T-helper 1 cell treated with Interleukin-12 subunit alpha and Interleukin-12 subunit beta and Interleukin-4 antibody, amounts not matched to agents 30 μg/mL and 1 μg/mL, for 36 hours (primary cell): ENCODE measurements around the gene TNS1.

Source experiments
- H3K27ac Mint-ChIP-seq: one replicate; pipeline ENCODE4 v1.8.0; 2021; ENCODE audit warnings: mild to moderate bottlenecking, mixed read lengths
- H3K27me3 Mint-ChIP-seq: one replicate; pipeline ENCODE4 v1.8.0; 2021; ENCODE audit warnings: low read depth, mixed read lengths
- H3K36me3 Mint-ChIP-seq: one replicate; pipeline ENCODE4 v1.8.0; 2021; ENCODE audit warnings: low read depth, mixed read lengths
- H3K4me1 Mint-ChIP-seq: one replicate; pipeline ENCODE4 v1.8.0; 2021; ENCODE audit warnings: low read depth, mixed read lengths
- H3K4me3 Mint-ChIP-seq: one replicate; pipeline ENCODE4 v1.8.0; 2021; ENCODE audit warnings: mild to moderate bottlenecking, moderate library complexity, mixed read lengths
- H3K9me3 Mint-ChIP-seq: one replicate; pipeline ENCODE4 v1.8.0; 2021; ENCODE audit warnings: mixed read lengths

The TNS1 gene

GRCh38 chr2:217939629-217940245, 63.1 kb downstream of the TNS1 start:
- no peak overlapping the region for H3K4me3 Mint-ChIP-seq
- H3K36me3 Mint-ChIP-seq = no peaks in the 10 kb centered on the region
- H3K9me3 Mint-ChIP-seq = no peaks in the 10 kb centered on the region
- no peak overlapping the region for H3K27ac Mint-ChIP-seq
- peaks cover 29% of the 10 kb centered on the region for H3K27me3 Mint-ChIP-seq
- H3K4me1 Mint-ChIP-seq = no peaks in the 10 kb centered on the region

GRCh38 chr2:217939220-217939619, 63.6 kb downstream of the TNS1 start:
- H3K27me3 Mint-ChIP-seq = peaks cover 26% of the 10 kb centered on the region
- H3K36me3 Mint-ChIP-seq = no peaks in the 10 kb centered on the region
- H3K4me3 Mint-ChIP-seq = no peak overlapping the region
- no peaks in the 10 kb centered on the region for H3K4me1 Mint-ChIP-seq
- no peak overlapping the region for H3K27ac Mint-ChIP-seq
- no peaks in the 10 kb centered on the region for H3K9me3 Mint-ChIP-seq

GRCh38 chr2:217938036-217938435, 64.8 kb downstream of the TNS1 start:
- H3K4me3 Mint-ChIP-seq = no peak overlapping the region
- H3K4me1 Mint-ChIP-seq = no peaks in the 10 kb centered on the region
- no peak overlapping the region for H3K27ac Mint-ChIP-seq
- peaks cover 19% of the 10 kb centered on the region for H3K27me3 Mint-ChIP-seq
- H3K36me3 Mint-ChIP-seq = no peaks in the 10 kb centered on the region
- H3K9me3 Mint-ChIP-seq = no peaks in the 10 kb centered on the region

- Mint-ChIP-seq H3K4me3 (no peak overlapping the region), H3K9me3 (no peaks in the 10 kb centered on the region), H3K4me1 (no peaks in the 10 kb centered on the region), H3K27me3 (peaks cover 19% of the 10 kb centered on the region), H3K36me3 (no peaks in the 10 kb centered on the region), H3K27ac (no peak overlapping the region)
Measured at GRCh38 chr2:217937446-217937845, 65.3 kb downstream of the TNS1 start.

GRCh38 chr2:217936952-217937351, 65.8 kb downstream of the TNS1 start:
- Mint-ChIP-seq H3K27me3 (peaks cover 17% of the 10 kb centered on the region), H3K36me3 (no peaks in the 10 kb centered on the region), H3K4me1 (no peaks in the 10 kb centered on the region), H3K9me3 (no peaks in the 10 kb centered on the region), H3K4me3 (no peak overlapping the region), H3K27ac (no peak overlapping the region)

GRCh38 chr2:217935901-217936684, 66.7 kb downstream of the TNS1 start:
- Mint-ChIP-seq H3K4me1 (no peaks in the 10 kb centered on the region), H3K27ac (no peak overlapping the region), H3K9me3 (no peaks in the 10 kb centered on the region), H3K27me3 (peaks cover 10% of the 10 kb centered on the region), H3K4me3 (no peak overlapping the region), H3K36me3 (no peaks in the 10 kb centered on the region)

GRCh38 chr2:217935235-217935879, 67.4 kb downstream of the TNS1 start:
- no peaks in the 10 kb centered on the region for H3K9me3 Mint-ChIP-seq
- H3K27ac Mint-ChIP-seq = no peak overlapping the region
- no peaks in the 10 kb centered on the region for H3K36me3 Mint-ChIP-seq
- no peak overlapping the region for H3K4me3 Mint-ChIP-seq
- H3K27me3 Mint-ChIP-seq = peaks cover 10% of the 10 kb centered on the region
- peaks cover 5% of the 10 kb centered on the region for H3K4me1 Mint-ChIP-seq

GRCh38 chr2:217934321-217935131, 68.3 kb downstream of the TNS1 start:
- Mint-ChIP-seq H3K9me3 (no peaks in the 10 kb centered on the region), H3K27me3 (peaks cover 10% of the 10 kb centered on the region), H3K27ac (no peak overlapping the region), H3K4me1 (peaks cover 5% of the 10 kb centered on the region), H3K4me3 (no peak overlapping the region), H3K36me3 (no peaks in the 10 kb centered on the region)

- Mint-ChIP-seq H3K4me3 (no peak overlapping the region), H3K36me3 (no peaks in the 10 kb centered on the region), H3K27ac (no peak overlapping the region)
Measured at GRCh38 chr2:217933617-217933993, 69.2 kb downstream of the TNS1 start.

GRCh38 chr2:217932803-217933616, 69.8 kb downstream of the TNS1 start:
- H3K4me3 Mint-ChIP-seq = no peak overlapping the region

More at GRCh38 chr2:217933617-217933993, 69.2 kb downstream of the TNS1 start:
- Mint-ChIP-seq H3K4me1 (peaks cover 5% of the 10 kb centered on the region), H3K9me3 (no peaks in the 10 kb centered on the region), H3K27me3 (peaks cover 10% of the 10 kb centered on the region)

GRCh38 chr2:217931846-217932560, 70.8 kb downstream of the TNS1 start:
- Mint-ChIP-seq H3K27ac (no peak overlapping the region), H3K4me3 (no peak overlapping the region), H3K36me3 (no peaks in the 10 kb centered on the region), H3K4me1 (peaks cover 5% of the 10 kb centered on the region), H3K9me3 (no peaks in the 10 kb centered on the region), H3K27me3 (peaks cover 10% of the 10 kb centered on the region)

More at GRCh38 chr2:217932803-217933616, 69.8 kb downstream of the TNS1 start:
- Mint-ChIP-seq H3K4me1 (peaks cover 5% of the 10 kb centered on the region), H3K27ac (no peak overlapping the region), H3K27me3 (peaks cover 10% of the 10 kb centered on the region), H3K36me3 (no peaks in the 10 kb centered on the region), H3K9me3 (no peaks in the 10 kb centered on the region)

GRCh38 chr2:217930761-217931563, 71.8 kb downstream of the TNS1 start:
- no peak overlapping the region for H3K4me3 Mint-ChIP-seq
- no peak overlapping the region for H3K27ac Mint-ChIP-seq
- no peaks in the 10 kb centered on the region for H3K9me3 Mint-ChIP-seq
- H3K36me3 Mint-ChIP-seq = no peaks in the 10 kb centered on the region
- peaks cover 9% of the 10 kb centered on the region for H3K27me3 Mint-ChIP-seq
- H3K4me1 Mint-ChIP-seq = peaks cover 5% of the 10 kb centered on the region
